Retina (tissue), 1 donor: ENCODE results near the gene NUMB.
A peak's percentile ranks its signal among the peaks of the same experiment; 100 is the strongest.
"Not testable (repeated sequence)": the region's sequence is repeated elsewhere in the genome, so short reads cannot be mapped to it uniquely, and the experiment has no call there.

Experiments used
- DNase-seq: peaks from one replicate; pipeline ENCODE4 v3.0.0-alpha.2; 2016

Gene NUMB

DNA sequence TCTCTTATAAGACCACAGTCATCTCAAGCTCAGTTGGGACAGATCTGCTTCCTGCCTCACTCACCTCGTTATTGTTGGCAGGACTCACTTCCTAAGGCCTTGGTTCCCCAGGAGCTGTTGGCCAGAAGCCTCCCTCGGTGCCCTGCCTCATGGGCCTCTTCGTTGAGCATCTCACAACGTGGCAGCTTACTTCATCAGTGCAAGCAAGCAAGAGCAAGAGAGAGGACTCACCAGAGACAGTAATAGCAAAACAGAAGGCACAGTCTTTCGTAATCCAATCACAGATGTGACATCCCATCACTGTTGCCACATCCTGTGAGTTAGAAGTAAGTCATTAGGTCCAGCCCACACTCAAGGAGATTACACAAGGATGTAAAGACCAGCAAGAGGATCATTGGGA is 5.1 kb upstream of the NUMB start:
- DNase-seq: no peak

DNA sequence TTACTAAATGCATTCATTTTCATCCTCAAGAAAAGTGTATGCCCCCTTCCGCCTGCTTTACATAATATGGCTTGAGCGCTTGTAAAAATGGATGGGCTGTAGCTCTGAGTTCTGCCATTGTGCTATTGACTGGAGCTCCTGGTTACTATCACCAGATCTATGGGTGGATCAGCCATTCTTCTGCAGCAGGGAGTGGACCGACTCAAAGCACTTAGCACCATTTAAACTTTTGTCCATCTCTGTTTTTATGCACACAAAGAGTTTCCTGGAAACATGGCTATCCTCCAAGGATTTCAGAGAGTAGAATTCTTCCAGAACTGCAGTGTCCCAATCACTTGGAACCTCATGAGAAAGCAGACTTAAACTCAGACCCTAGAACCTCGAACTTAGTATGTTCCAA is 4.5 kb upstream of the NUMB start:
- DNase-seq: no peak

DNA sequence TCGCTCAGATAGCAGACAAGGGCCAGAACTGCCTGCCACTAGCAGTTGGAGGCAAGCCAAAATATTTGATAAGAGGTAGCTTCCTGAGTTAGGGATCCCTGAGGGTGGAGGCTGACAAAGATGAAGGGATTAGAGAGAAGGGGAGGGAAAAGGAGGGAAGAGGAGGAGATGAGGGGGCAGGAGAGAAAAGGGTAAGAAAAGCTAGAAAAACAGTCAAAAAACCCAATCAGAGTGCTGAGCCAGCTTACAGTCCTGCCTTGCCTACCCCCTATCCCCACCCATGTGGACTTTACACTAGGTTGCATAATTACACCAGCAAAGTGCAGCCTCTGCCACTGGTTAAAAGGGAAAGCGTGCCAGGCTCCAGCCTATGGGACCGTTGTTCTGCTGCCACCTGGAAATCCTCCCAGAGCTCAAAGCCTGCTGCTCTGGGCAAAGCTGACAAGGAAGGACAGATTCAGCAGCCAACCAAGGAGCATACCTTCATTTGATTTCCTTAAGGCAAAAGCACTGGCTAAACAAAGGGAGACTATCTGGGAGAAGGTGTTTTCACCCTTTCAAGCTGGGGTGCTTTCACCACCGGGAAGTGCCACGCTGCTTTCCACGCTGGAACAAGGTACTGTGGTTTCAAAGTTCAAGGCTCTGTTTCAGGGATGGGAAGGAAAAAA is 3.8 kb upstream of the NUMB start:
- no peak for DNase-seq

DNA sequence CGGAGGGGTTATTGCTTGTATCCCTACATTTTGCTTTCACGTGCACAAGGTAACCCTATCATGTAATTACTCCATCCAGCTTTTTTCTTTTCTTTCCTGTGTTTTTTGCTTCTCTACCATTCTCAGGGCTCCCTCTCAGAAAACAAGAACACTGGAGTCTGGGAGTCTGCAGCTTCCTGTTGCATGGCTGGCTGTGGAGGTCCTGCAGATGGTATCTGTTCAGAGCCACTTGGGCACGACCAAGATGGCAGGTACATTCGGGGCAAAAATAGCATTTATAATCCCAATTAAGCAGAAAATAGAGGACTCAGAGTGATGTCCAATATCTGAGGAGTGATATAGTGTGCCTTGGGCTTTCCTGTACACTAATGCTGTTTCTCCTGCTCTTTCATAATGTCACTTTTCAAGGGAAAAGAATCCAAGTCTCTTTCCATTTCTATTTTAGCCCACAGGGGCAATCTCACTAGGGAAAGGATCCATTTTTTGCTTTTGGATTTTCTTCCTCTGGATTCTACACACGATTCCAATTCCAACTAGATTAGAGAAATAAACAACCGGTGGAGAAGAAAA is 3.2 kb upstream of the NUMB start:
- no peak for DNase-seq

DNA sequence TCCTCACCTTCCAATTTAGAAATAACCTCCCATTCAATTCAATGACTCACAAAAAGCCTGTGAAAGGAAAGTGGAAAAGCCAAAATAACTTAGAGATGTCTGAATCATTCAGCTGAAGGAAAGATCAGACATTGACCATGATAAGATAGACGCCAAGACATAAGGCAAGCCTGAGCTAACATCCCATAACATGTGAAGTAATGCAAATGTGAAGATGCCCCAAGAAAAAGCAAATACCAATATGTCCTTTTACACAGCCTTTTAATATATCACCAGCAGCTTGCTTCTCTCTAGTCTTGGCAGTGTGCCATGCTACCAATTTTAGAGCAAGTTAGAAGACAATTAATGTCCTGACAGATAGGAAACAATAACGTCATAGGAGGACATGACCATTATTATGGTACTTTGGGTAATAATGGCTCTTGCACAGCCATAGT is 2.4 kb upstream of the NUMB start:
- DNase-seq: no peak

DNA sequence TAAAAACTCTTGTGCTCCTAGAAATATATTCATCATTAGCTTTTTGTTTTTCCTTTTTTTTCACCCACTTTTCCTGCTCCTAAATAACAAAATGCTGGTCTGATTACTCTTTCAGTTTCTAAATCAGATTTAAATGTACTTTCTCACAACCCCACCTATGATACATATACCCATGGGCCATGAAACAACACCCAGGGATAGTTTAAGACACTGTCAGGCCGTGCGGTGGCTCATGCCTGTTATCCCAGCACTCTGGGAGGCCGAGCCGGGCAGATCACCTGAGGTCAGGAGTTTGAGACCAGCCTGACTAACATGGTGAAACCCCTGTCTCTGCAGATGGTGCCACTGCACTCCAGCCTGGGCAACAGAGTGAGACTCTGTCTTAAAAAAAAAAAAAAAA is 1.6 kb upstream of the NUMB start:
- DNase-seq: no peak

DNA sequence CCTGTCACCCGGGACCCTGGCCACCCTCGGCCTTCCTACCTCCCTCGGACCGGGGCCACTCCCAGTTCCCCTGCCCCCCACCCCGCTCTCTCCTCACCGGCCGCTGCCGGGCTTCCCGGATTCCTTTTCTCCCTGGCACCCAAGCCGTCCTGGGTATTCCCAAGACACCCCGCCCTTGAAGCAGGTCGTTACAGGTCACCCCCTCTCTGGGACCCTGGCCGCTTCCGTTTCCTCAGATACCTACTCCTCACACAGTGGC is 493 bp downstream of the NUMB start:
- no peak for DNase-seq

DNA sequence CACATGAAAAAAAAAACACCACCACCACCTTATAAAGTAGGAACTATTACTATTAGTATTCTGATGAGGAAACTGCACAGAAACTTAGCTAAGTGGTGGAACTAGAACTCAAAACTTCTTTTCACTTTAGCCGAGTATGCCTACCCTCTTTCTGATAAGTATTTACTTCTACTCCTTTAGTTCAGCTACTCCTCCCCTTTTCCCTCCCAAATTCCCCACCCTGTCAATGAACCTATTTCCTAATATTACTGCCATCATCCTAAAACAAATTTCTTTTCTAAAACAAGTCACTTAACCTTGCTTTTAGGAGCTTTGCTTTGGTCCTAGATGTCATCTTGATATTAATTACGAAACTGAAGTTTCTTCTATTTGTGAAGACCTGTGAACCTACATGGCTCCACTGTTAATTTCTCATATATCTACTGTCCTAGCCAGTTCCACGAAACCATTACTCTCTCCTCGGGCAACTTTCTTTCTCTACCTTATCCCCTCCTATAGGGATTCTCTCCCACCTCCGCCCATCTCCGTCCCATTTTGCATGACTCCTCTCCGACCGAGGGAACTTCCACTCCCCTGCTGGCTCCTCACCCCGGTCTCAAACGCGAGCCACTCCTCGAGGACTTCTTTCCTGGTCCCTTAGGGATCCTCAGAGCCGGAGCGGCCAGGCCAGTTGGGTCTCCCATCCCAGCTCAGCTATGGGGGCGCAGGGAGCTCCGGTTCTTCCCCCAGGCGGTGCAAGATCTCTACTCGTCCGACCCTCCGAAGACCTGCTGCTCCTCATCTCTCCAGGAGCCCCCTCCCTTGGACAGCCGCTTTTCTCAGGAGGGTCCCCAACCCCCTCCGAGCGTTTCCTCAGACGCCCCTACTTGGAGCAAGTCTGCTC is 1.1 kb downstream of the NUMB start:
- DNase-seq: peak; percentile 78

DNA sequence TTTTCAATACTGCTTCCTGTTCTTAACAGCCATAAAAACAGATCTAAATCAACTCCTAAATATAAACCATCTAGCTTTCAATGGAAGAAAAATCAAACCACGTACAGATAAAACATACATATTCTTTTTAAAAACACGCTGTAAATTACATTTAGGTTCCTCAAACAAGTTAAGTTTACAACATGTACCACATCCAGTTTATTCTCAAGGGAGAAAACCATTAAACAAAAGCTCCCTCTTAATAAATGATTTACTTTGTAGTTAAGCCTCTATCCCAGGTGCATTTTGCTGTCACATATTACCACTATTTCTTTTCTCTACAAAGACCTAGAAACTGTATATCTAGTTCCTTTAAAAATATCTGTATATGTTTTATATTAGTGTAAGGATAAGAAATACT is 3.1 kb downstream of the NUMB start:
- no peak for DNase-seq

DNA sequence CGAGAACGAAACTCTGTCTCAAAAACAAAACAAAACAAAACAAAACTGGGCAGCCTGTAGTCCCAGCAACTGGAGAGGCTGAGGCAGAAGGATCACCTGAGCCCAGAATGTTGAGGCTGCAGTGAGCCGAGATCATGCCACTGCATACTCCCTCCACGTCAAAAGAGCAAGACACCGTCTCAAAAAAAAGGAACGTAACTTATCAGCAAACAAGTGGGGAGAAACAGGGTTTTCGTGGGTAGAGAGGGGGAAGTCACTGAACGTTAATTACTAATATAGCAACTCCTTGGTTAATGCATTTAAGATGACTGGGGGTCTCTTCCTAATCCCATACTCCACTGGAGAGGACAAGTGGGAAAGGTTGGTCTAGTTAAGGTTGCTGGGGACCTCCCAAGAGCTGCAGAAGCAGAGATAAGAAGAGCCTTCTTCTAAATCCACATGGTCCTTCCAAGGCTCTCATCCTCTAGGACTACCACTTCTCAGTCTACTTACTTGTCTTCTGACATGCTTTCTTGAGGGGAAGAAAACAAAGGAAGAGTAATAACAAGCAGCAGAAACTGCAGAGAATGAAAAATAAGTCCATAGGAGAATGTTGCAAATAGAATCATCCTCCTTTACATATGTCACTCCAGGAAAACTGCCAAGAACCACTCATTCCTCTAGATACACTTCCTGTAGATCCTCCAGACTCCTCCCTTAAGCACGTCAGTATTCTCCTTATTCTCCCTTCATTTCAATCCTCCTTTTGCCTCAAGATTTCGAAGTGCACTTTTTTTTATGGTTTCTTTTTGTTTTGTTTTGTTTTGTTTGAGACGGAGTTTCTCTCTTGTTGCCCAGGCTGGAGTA is 5.8 kb downstream of the NUMB start:
- no peak for DNase-seq

DNA sequence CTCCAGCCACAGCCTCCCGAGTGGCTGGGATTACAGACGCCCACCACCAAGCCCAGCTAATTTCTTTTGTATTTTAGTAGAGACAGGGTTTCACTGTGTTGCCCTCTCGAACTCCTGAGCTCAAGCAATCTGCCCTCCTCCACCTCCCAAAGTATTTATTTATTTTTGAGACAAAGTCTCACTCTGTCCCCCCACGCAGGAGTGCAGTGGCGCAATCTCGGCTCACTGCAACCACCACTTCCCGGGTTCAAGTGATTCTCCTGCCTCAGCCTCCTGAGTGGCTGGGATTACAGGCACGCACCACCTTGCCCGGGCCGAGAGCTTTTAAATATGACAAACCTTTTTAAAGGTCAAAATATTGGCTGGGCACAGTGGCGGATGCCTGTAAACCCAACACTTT is 14.6 kb downstream of the NUMB start:
- DNase-seq: no peak

DNA sequence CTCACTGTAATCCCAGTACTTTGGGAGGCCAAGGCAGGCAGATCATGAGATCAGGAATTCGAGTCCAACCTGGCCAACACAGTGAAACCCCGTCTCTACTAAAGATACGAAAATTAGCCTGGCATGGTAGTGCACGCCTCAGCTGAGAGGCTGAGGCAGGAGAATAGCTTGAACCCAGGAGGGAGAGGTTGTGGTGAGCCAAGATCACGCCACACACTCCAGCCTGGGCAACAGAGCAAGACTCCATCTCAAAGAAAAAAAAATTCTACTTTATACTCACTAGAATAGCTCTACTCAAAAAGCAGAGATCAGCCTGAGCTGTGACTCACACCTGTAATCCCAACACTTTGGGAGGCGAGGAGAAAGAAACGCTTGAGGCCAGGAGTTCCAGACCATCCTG is 17.1 kb downstream of the NUMB start:
- DNase-seq: no peak

DNA sequence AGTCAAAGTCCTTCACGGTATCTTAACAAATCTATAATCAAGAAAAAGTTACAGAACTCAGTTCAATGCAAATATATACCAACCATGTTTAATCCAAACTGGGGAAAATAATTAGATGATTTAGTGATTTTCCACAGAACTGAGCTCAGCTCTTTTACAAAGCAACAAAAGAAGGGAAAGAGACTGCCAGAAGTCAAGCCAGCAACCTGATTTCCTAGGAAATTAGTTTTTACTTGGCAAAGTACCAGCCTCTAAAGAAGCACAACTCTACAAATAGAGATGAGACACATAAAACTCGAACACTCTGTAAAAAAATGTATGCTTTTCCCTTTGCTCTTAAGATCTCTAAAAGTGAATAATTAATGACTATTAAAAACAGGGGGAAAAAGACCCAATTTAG is 19.4 kb downstream of the NUMB start:
- DNase-seq: no peak

DNA sequence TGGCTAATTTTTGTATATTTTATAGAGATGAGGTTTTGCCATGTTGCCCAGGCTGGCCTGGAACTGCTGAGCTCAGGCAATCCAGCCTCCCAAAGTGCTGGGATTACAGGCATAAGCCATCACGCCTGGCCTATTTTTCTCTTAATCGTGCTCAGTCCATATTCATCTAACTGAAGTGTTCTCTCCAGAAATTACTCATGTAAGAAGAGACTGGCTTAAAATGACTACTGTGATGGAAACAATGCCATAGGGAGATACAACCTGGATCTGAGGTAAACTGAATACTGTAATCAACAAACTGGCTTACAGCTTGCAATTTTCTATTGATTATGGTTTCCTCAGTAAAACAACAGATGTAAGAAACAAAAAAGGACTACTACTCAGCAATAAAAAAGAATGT is 21.1 kb downstream of the NUMB start:
- DNase-seq: no peak

DNA sequence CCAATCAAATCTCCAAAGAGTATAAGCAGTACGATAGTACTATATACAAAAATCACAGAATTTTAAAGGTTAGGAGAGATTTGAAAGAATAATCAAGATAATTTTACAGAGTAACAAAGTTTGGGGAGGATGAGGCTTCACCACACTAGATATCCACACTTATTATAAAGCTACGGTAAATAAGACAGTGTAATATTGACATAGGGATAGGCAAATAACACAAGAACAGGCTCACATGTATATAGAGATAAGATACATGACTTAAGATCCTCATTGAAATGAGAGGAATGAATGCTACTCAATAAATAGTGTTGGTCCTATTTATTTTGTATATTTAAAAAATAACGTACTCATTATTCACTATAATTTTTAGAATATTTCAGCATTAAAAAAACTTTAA is 26.2 kb downstream of the NUMB start:
- no peak for DNase-seq

DNA sequence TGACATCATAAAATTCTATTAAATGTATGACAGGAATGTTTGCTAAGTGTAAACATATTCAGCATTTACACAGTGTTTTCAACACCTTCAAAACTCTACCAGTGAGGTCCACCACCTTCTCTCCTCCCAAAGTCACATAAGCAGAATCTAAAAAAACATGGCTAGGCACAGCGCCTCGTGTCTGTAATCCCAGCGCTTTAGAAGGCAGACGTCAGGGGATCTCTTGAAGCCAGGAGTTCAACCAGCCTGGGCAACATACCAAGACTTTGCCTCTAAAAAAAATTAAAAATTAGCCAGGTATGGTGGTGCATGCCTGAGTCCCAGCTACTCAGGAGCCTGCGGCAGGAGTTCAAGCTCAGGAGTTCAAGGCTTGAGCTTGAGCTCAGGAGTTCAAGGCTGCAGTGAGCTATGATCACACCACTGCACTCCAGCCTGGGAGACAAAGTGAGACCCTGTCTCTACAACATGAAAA is 30.0 kb downstream of the NUMB start:
- no peak for DNase-seq

DNA sequence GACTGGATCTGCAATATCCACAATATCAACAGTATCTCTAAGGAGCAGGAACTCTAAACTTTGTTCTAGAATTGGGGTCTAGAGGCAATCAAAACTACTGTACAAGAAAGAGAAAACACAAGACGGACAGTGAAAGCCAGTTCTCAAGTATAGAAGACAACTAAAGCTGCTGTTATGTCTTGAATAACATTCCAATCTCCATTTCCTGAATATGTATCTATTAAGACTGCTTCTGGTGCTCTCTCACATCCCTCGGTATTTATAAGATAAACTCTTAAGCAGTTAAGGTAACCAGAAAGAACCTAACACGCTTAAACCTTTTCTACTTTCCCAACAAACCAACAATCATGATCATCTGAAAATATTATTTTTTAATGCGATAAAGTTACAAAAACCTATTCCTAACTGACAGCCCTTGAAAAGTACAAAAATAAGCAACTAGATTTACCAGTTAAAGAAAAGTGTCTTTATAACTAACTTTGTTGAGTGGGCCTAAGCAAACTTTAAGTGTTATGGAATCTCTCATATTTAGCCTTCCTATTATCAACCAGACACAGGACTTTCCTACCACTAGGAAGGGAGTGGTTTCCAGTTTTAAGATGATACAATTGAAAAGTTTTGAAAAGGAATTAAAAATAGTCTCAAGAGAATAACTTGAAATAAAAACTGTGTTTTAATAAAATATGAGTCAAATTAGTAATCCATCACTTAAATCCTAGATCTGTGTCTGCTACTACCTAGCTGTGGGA is 30.7 kb downstream of the NUMB start:
- DNase-seq: no peak

DNA sequence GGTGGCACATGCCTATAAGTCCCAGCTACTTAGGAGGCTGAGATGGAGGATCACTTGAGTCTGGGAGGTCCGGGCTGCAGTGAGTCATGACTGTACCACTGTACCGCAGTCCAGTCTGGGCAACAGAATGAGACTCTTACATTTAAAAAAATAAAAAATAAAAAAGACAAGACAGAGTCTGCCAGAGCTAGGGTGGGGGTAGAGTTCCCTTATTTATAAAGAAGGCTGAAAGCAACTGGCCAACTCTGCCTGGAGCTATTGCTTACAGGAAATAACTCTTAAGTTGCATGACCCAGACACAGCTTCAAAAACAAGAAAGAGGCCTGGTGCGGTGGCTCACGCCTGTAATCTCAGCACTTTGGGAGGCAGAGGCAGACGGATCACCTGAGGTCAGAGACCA is 31.5 kb downstream of the NUMB start:
- no peak for DNase-seq

DNA sequence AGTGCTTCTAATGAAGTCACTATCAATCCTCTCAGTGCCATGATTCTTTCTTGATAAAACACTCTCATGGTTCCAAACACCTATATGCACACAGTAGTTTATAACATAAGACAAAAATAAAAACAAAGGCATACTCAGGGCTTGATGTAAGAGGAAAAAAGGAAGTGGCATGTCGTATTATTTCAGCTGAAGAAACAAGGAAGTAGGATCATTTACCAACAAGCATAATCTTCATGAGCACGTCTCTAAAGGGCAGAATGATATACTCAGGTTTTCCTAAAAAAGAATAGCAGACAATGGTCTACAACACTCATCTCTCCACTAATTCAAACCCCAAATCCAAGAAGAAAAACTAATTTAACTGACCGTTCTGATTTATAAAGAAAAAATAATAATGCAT is 33.9 kb downstream of the NUMB start:
- DNase-seq: no peak

DNA sequence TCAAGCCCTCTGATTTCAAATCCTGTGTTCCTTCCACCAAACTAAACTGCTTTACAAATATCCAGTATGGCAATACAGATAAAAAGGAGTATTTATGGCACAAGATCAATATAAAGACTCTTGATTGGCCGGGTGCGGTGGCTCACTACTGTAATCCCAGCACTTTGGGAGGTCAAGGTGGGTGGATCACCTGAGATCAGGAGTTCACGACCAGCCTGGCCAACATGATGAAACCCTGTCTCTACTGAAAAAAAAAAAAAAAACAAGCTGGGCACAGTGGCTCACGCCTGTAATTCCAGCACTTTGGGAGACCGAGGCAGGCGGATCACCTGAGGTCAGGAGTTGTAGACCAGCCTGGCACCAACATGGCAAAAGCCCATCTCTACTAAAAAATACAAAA is 35.3 kb downstream of the NUMB start:
- not testable (repeated sequence) for DNase-seq

DNA sequence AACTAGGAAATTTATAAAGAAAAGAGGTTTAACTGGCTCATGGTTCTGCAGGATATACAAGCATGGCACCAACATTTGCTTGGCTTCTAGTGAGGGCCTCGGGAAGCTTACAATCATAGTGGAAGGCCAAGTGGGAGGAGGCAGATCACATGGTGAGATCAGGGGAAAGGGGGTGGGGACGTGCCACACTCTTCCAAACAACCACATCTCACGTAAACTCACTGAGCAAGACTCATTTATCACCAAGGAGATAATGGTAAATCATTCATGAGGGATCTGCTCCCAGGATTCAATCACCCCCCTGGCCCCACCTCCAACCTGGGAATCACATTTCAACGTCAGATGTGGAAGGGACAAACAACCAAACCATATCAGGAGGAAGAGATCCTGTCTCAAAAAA is 35.8 kb downstream of the NUMB start:
- no peak for DNase-seq

DNA sequence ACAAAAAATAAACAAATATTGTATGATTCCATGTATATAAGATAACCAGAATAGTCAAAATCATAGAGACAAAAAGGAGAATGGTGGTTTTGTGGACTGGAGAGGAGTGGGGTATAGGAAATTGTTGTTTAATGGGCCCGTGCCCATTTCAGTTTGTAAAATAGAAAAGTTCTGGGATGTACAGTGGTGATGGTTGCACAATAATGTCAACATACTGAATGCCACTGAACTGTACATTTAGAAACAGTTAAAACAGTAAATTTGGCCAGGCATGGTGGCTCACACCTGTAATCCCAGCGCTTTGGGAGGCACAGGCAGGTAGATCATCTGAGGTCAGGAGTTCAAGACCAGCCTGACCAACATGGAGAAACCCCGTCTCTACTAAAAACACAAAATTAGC is 40.1 kb downstream of the NUMB start:
- DNase-seq: no peak

DNA sequence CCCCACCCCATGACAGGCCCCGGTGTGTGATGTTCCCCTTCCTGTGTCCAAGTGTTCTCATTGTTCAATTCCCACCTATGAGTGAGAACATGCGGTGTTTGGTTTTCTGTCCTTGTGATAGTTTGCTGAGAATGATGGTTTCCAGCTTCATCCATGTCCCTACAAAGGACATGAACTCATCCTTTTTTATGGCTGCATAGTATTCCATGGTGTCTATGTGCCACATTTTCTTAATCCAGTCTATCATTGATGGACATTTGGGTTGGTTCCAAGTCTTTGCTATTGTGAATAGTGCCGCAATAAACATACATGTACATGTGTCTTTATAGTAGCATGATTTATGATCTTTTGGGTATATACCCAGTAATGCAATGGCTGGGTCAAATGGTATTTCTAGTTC is 52.1 kb downstream of the NUMB start:
- DNase-seq: not testable (repeated sequence)
